ENCODE data around the gene SCN4A. TPM values are rescaled to one million over a fixed set of nuclear protein-coding genes. Genes with fewer than 3 reads are reported as not detected.
"Not testable (repeated sequence)": the region's sequence is repeated elsewhere in the genome, so short reads cannot be mapped to it uniquely, and the experiment has no call there.

Gene SCN4A
- total RNA-seq: 1 to 10 TPM in 1 of 2 donors, under 1 TPM in 1; 0.41 to 1.0 TPM
- long read RNA-seq, partial matches to known transcripts: 1 of 1 reads
- long read RNA-seq, other reads (novel, unspliced or antisense): 0 of 1 reads

DNA sequence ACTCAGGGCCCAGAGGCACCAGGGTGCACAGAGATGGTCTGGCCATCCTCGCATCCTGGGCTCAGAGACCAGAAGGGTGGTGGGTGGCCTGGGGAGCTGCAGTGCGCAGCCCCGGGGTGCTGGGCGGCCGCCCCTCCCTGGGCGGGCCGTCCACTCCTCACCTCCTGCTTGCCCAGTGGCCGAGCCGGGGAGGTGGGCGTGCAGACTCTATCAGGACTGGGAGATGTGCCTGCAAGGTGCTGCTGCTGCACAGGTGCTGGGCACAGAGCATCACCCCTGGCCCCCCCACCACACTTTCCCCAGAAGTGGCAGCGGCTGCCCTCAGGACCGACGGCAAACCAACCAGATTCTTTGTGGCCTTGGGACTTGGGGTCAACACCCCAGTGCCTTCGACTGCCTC is at the start of gene SCN4A:
TSS of gene SCN4A (minus strand) at position 123 of the 400 bp plus-strand sequence. CDS start at position 46, 77 bp downstream.
- ATAC-seq: no peak
- intact Hi-C loops (cut with DNase I): no loop called here
- DNase-seq: no peak

DNA sequence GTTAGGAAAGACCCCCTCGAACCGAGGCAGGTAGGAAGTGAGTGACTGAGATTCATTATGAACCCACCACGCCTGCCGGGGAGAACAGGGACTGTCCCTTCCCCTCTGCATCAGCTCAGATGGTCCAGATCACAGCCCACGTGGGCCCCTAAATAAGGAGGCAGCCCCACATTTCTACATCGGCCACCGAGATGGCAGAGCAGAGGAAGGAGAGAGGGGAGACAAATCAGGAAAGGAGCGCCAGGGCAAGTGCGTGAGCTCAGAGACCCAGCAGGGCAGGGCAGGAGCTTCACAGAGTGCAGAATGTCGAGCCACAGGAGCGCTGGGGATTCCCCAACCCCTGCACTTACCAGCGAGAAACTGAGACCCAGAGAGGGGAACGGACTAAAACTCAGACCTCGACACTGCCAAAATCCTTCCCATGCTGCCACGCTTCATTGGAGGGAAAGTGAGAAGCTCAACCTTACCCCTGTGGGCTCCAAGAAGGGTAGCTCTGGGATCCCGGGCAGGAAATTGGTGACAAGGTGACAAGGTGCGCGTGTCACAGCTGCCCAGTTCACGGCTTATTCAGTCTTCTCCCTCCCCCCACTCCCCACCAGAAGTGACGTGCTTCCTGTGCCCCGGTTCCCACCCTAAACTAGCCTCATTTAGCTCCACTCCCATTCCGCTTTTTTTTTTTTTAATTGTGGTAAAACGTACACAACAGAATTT is 47.5 kb upstream of the SCN4A start, which contains the start of gene ICAM2:
TSS of gene ICAM2 (minus strand) at position 578 of the 711 bp plus-strand sequence. CDS start 13,942 bp downstream, outside the sequence.
- ATAC-seq (peak; percentile 90), DNase-seq (peak; percentile 75)
- intact Hi-C loops (cut with DNase I): loop anchor here (10.0 kb wide), 2 partner anchors 105 to 265 kb away; partner anchors contain the start of genes CSHL1 (in 1 of the 2) and GH1 (in 1 of the 2)

DNA sequence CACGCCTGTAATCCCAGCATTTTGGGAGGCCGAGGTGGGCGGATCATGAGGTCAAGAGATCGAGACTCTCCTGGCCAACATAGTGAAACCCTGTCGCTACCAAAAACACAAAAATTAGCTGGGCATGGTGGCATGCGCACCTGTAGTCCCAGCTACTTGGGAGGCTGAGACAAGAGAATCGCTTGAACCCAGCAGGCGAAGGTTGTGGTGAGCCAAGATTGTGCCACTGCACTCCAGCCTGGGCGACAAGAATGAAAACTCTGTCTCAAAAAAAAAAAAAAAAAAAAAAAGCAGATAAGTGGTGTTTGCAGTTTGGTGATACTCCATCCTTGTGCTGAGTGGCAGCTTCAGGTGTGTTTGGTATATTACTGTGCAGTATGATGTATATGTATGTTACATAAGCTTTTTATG is 46.8 kb upstream of the SCN4A start:
- intact Hi-C loops (cut with DNase I); DNase-seq; ATAC-seq: not testable (repeated sequence)

DNA sequence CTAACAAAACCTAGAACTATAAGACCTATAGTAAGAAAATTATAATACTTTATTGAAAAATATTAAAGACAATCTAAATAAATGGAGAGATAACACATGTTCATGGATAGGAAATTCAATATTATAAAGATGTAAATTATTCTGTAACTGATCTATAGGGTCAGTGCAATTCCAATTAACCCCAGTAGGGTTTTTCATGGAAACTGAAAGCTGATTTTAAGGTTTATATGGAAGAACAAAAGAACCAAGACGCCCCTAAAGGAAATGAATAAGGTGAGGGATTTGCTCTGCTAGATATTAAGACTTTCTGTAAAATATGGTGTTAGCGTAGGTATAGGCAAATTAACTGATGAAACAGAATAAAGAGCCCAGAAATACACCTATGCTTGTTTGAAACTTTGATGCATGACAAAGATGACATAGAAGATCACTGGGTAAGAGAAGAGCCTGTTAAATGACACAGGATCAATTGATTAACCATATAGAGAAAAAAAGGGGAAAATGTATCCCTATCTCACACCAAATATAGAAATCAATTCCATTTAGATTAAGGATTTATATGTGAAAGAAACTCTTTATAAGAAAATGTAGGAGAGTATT is 44.8 kb upstream of the SCN4A start:
- intact Hi-C loops (cut with DNase I): no loop called here
- DNase-seq (no peak), ATAC-seq (no peak)

DNA sequence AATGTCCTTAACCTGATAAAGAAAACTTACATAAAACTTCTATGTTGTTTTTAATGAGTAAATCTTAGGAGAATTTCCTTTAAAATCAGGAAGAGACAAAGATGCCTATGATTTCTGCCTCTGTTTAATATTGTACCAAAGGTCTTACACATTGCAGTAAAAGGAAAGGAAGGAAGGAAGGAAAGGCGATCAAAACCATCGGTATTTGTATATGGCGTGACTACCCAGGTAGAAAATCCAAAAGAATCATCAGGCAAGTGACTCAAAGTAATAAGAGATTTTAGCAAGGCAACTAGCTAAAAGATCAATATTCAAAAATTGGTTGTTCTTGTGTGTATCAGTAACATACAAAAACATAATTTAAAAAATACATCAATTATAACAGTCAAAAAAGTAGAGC is 44.3 kb upstream of the SCN4A start:
- ATAC-seq (no peak), DNase-seq (no peak)
- intact Hi-C loops (cut with DNase I): no loop called here

DNA sequence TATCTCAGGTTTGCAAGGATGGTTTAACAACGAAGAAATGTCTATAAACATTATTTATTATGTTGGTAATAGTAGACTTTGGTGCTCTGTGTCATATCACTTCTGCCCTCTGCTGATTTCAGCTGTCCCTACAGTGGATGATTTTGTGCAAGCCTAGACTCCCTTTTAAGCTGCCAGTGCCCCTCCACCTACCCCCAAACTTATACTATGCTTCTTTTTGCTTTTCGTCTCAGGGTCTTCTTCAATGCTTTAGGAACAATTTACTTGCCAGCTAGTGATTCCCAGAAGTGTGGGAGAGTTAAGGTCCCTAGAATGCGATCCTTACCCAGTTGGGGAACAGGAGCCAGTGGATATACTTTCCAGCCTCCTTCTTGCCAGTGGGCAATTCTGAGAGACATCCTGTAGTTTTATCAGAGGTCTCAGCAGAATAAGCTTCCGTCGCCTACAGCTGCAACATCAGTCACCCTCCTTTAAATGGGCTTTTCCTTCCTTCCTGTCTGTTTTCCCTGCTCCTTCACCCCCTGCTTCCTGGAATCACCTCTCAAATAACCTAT is 43.6 kb upstream of the SCN4A start:
- intact Hi-C loops (cut with DNase I): no loop called here
- no peak for ATAC-seq
- no peak for DNase-seq

DNA sequence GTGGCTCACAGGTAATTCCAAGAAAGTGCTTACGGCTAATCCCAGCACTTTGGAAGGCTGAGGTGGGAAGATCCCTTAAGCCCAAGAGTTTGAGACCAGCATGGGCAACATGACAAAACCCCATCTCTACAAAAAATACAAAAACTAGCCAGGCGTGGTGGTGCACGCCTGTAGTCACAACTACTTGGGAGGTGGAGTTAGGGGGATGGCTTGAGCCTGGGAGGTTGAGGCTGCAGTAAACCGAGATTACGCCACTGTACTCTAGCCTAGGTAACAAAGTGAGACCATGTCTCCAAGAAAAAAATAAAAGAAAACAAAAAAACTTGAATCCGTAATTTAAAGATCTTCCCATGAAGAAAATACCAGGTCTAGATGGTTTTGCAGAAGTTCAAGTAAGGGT is 42.7 kb upstream of the SCN4A start:
- intact Hi-C loops (cut with DNase I): no loop called here
- no peak for DNase-seq
- ATAC-seq: no peak

DNA sequence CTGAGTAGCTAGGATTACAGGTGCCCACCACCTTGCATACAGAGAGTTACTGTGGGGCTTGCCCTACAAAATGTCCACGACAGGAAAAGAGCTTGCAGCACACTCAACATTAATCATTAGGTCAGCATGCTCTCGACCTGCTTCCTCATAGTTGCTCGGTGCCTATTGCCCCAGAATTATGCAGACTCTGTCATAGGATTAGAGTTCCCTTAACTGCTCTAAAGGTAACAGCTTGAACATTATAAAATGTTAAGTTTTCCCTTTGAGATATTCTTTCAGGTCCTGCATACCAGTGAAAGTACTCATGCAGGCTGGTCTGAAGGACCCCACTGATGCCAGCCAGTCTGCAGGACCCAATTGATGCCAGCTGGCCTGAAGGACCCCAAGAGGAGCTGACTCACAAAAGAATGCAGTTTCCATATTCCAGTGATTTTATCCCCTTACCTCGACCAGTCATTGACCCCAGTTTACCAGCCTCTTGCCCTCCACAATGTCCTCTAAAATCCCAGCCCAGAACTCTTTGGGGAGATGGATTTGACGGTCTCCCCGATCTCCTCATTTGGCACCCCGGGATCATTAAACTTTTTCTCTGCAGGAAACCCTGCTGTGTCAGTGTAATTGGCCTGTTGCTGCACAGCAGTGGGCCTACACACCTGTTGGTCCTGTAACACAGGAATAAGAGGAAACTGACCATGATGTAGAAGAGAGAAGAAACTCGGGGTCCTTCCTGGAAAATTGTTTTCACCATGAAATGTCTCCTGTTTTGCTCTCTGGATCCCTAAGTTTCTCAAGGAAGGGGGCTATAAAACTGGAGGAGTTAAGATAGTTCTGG is 37.1 kb upstream of the SCN4A start:
- ATAC-seq (no peak), DNase-seq (no peak)
- intact Hi-C loops (cut with DNase I): no loop called here

DNA sequence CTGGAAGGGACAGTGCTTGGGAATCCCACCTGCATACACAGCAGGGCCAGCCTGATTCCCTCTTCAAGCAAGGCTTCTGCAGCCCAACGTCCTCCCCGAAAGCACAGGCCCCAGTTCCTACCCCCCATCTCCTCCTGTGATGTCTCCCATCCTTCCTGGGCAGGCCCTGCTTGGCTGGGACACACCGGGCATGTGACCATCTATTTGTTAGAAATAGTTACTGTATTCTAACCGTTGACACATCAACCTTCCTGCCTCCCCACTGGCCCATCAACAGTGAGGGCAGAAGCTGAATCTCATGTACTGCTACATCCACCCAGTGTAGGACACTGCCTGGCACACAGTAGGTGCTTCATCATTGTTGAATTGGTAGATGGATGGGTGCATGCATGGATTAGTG is 36.1 kb upstream of the SCN4A start:
- intact Hi-C loops (cut with DNase I): no loop called here
- no peak for ATAC-seq
- no peak for DNase-seq

DNA sequence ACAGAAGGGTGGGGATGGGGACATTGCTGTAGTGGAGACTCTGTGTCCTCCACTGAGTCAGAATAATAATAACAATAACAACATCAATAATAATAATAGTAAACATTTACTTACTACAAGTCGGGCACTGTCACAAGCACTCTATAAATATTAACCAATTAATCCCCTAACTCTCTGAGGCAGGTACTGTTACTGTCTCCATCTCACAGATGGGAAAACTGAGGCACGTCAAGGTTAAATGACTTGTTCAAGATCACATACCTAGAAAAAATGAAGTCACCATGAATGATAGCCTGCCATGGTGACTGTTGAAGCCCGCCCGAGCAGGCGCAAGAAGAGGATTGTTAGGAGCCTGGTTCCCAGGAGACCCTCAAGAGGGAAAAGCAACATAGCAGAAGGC is 35.6 kb upstream of the SCN4A start:
- ATAC-seq: no peak

DNA sequence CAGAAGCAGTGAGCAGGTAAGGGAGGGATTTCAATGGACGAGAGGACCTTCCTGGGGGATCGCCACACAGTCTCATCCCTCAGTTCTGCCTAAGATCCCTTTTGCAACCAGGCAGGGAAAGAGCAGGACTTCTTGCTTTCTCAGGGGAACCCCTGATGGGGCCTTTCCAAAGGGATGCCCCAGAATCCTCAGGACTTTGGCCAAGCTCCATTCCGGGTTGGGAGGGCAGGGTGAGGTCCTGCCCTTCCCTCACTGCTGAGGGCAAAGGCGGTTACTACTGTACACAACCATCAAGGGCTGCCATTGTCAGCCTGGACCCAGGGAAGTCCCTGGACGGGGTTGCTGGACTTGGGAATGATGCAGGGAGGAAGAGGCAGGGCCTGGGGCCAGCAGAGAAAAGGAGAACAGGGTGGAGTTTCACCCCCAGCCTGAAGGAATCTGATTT is 35.1 kb upstream of the SCN4A start:
- ATAC-seq: peak; percentile 16 to 28
- intact Hi-C loops (cut with DNase I): no loop called here
- no peak for DNase-seq

More for the DNA sequence above, 35.6 kb upstream of the SCN4A start:
- no peak for DNase-seq
- intact Hi-C loops (cut with DNase I): no loop called here

DNA sequence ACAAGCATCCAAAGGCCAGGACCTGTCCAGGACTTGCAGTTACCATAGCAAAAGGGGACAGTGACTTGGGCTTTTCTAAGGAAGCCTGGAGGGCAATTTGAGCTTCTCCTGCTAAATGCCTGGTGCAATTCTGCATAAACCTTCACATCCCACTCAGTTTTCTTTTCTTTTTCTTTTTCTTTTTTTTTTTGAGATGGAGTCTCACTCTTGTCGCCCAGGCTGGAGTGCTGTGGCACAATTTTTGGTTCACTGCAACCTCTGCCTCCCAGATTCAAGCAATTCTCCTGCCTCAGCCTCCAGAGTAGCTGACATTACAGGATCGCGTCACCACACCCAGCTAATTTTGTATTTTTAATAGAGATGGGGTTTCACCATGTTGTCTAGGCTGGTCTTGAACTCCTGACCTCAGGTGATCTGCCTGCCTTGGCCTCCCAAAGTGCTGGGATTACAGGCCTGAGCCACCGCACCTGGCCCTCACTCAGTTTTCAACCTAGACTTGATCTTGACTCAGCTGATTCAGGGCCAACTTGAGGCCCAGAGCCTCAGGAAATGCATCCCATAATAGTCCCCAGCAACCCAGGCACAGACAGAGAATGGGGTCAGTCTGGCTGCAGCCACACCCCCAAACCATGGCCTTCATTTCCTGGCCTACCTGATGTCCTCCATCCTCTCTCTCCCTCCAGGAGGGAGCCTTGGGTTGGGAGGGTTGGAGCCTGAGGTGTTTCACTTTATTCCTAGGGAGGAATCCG is 34.5 kb upstream of the SCN4A start:
- ATAC-seq; intact Hi-C loops (cut with DNase I); DNase-seq: not testable (repeated sequence)

DNA sequence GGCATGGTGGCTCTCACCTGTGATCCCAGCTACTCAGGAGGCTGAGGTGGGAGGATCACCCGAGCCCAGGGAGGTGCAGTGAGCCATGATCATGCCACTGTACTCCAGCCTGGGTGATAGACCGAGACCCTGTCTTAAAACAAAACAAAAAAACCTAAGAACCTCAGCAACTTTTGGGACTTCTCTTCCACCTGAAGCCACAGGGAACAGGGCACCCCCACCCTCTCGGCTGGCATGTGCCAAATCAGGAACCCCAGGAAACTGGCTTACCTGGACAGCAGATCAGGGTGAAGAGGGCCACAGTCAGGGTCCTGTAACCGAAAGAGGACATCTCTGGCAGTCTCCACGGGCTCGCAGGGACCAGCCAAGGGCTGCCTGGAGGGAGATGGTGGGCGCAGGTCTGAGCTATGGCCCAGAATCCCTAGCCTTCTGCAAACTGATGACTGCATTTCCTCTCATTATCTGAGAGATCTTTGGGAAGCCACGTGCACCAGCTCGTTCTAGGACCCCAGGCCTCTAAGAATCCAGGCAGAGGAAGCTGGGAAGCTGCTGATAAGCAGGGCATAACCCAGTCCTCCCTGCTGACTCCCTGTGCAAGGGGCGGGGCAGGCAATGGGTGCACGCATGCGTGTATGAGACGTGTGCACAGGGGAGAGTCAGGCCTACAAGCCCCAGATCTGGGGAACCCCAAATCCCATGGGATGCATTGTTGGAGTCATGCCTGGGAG is 33.8 kb upstream of the SCN4A start:
- DNase-seq (peak; percentile 82), ATAC-seq (peak; percentile 76 to 80)
- intact Hi-C loops (cut with DNase I): no loop called here

DNA sequence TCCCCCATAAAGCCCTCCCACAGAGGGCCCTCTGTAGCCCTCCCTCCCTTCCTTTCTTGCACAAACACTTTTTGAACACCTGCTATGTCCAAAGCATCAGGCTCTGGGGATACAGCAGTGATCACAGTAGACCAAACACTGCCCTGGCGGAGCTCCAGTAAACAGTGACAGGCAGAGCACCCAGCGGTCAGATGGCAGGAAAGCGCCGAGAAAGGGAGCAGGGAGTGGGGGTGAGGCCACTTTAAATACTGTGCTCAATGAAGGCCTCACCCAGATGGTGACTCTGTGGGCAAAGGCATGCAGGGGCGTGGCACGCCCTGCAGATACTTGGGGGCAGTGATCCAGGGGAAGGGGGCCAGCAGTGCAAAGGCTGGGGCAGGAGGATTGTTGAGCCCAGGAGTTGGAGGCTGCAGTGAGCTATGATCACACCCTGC is 33.0 kb upstream of the SCN4A start:
- no peak for DNase-seq
- intact Hi-C loops (cut with DNase I): no loop called here
- no peak for ATAC-seq

DNA sequence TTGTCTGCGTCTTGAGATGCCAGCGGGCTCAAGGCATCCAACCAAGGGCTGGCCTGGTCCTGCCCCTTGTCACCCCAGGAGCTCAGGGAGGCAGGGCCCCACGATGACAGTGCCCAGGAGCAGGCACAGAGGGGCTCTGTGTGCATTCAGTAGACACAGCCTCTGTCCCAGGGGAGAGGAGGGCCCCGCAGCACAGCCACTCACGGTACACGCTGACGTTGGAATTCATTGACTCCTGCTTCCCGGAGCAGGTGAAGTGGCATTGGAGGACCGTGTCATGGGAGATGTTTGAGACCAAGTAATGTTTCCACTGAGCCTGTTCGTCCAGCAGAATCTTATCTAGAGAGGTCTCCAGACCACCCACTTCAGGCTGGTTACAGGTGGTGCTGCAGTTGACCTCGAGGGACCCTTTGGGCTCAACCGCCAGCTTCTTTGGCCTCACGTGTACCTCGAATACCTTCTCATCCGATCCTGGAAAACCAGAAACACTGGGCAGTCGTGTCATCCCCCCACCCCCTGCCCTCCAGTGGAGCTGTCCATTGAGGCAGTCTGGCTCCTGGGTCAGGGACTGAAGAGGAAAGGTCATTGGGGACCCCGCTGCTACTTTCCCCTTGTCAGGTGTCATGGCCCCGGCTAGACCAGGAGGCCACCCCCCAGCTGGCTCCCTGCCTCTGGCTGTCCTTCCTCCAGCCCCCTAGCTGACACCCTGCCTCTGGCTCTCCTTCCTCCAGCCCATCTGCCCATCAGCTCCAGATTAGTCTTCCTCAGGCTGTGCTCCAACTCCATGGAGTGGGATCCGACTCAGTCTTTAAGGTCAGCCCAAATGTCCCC is 32.4 kb upstream of the SCN4A start:
- intact Hi-C loops (cut with DNase I): no loop called here
- DNase-seq (no peak), ATAC-seq (no peak)

DNA sequence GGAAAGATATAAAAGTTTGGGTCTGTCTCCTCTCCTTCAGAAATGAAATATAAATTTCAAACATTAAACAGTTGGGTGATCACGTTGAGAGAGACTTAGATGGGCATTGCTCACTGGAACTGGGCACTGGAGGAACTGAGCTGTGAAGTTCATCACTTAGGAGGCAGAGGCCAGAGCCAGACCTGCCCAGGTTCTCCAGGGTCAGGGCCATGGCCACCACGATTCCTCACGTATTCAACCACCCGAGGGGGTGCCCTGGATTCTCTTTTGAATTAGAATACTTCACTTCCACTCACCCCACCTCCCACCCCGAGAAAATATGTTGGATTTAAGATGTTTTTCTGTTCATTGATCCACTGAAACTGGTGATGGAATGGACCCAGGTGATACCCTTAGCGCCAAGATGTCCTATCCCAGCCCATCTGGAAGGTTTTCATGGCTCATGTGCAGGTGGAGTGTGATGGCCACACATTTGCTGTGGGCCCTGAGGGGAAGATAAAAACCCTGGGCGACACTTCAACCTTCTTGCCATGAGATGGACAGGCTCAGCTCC is 31.6 kb upstream of the SCN4A start:
- ATAC-seq (no peak), DNase-seq (no peak)
- intact Hi-C loops (cut with DNase I): no loop called here
